Measurements from ENCODE around the gene HPGDS.

DNA sequence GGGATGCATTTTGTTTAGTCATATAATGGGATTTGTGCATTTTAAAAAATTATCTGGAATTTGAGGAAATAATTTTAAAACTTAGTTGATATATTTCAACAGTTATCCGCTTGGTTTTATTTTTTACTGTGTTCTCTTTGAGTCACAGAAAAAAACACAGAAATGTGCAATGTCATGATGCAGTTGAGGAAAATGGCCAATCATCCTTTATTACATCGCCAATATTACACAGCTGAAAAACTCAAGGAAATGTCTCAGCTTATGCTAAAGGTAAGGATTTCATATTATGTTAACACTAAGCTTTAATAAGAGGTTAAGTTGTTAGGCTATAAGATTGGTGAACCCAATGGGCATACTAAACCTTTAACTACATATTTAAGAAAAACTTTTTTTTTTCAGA lies 63.9 kb downstream of the HPGDS start:
- TF ChIP-seq, protein P1, sequence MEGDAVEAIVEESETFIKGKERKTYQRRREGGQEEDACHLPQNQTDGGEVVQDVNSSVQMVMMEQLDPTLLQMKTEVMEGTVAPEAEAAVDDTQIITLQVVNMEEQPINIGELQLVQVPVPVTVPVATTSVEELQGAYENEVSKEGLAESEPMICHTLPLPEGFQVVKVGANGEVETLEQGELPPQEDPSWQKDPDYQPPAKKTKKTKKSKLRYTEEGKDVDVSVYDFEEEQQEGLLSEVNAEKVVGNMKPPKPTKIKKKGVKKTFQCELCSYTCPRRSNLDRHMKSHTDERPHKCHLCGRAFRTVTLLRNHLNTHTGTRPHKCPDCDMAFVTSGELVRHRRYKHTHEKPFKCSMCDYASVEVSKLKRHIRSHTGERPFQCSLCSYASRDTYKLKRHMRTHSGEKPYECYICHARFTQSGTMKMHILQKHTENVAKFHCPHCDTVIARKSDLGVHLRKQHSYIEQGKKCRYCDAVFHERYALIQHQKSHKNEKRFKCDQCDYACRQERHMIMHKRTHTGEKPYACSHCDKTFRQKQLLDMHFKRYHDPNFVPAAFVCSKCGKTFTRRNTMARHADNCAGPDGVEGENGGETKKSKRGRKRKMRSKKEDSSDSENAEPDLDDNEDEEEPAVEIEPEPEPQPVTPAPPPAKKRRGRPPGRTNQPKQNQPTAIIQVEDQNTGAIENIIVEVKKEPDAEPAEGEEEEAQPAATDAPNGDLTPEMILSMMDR (IDR thresholded peaks at IDR 0.05): no peak
- no peak for TF ChIP-seq POLR2A (IDR thresholded peaks at IDR 0.05)
